Caki2 (cell line): ENCODE data around the gene GTF3C5. TPM values are rescaled to one million over a fixed set of nuclear protein-coding genes. Genes with fewer than 3 reads are reported as not detected.
"Not testable (repeated sequence)": the region's sequence is repeated elsewhere in the genome, so short reads cannot be mapped to it uniquely, and the experiment has no call there.

Experiments used
- DNase-seq: peaks from one replicate; pipeline ENCODE4 v3.0.0-alpha.2; 2015; ENCODE audit warnings: low read depth
- in situ Hi-C: cut with HindIII; loops from 2 replicates; pipeline ENCODE4 v1.10.0; 2016; ENCODE audit warnings: low sequenced_read_pairs, low pct_unique_long_range_greater_than_20kb, mixed read lengths
- total RNA-seq: library from RNA; depleted of rRNA; stranded (reverse); fragments of >200 nt; shearing (Covaris generic); gene quantifications from 2 replicates; pipeline ENCODE4 v1.2.3, GENCODE V29; 2014; ENCODE audit warnings: low replicate concordance

Gene GTF3C5
- total RNA-seq, 1 experiment from 2014 or later = 206 TPM

DNA sequence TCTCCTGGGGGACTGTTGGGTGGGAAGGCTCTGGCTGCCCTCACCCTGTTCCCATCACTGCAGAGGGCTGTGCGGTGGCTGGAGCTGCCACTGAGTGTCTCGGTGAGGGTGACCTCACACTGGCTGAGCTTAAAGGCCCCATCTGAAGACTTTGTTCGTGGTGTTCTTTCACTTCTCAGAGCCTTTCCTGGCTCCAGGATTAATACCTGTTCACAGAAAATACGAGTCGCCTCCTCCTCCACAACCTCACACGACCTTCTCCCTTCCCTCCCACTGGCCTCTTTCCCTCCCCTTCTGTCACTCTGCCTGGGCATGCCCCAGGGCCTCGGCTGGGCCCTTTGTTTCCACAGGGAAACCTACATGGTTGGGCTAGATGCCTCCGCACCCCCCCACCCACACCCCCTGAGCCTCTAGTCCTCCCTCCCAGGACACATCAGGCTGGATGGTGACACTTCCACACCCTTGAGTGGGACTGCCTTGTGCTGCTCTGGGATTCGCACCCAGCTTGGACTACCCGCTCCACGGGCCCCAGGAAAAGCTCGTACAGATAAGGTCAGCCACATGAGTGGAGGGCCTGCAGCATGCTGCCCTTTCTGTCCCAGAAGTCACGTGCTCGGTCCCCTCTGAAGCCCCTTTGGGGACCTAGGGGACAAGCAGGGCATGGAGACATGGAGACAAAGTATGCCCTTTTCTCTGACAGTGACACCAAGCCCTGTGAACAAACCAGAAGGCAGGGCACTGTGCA lies 30.4 kb downstream of the GTF3C5 start:
- in situ Hi-C loops = not testable (repeated sequence)

DNA sequence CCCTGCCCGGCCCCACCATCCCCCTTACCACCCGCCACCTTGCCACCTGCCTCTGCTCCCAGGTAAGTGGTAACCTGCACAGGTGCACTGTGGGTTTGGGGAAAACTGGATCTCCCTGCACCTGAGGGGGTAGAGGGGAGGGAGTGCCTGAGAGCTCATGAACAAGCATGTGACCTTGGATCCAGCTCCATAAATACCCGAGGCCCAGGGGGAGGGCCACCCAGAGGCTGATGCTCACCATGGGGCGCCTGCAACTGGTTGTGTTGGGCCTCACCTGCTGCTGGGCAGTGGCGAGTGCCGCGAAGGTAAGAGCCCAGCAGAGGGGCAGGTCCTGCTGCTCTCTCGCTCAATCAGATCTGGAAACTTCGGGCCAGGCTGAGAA lies 31.0 kb downstream of the GTF3C5 start, which contains the start of gene CEL:
Gene CEL (plus strand): TSS at position 218 of the 382 bp plus-strand sequence. CDS start 22 bp downstream, at position 240.
- DNase-seq, in situ Hi-C loops: not testable (repeated sequence)

More for the DNA sequence above, 30.4 kb downstream of the GTF3C5 start:
- DNase-seq = not testable (repeated sequence)

- DNase-seq, in situ Hi-C loops: not testable (repeated sequence)
These were observed 31.8 kb downstream of the GTF3C5 start for GRCh38 chr9:133062569-133062968.

DNA sequence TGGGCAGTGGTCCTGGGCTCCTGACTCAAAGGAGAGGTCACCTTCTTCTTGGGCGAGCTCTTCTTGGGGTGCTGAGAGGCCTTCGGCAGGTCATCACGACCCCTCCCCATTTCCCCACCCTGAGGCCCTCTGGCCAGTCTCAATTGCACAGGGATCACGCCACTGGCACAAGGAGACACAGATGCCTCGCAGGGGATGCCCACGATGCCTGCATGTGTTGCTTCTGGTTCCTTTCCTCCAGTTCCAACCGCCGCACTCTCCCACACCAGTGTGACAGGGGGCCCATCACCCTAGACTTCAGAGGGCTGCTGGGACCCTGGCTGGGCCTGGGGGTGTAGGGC lies 32.3 kb downstream of the GTF3C5 start:
- in situ Hi-C loops = no loop called here
- DNase-seq = no peak

DNA sequence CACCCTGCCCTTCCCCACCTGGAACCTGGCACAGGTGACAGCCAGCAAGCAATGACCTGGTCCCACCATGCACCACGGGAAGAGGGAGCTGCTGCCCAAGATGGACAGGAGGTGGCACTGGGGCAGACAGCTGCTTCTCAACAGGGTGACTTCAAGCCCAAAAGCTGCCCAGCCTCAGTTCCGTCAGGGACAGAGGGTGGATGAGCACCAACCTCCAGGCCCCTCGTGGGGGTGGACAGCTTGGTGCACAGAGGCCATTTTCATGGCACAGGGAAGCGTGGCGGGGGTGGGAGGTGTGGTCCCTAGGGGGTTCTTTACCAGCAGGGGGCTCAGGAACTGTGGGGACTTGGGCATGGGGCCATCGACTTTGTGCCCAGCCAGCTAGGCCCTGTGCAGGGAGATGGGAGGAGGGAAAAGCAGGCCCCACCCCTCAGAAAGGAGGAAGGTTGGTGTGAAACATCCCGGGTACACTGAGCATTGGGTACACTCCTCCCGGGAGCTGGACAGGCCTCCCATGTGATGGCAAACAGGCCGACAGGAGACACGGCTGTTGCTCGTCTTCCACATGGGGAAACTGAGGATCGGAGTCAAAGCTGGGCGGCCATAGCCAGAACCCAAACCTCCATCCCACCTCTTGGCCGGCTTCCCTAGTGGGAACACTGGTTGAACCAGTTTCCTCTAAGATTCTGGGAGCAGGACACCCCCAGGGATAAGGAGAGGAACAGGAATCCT lies 32.9 kb downstream of the GTF3C5 start:
- in situ Hi-C loops = no loop called here
- no peak for DNase-seq

DNA sequence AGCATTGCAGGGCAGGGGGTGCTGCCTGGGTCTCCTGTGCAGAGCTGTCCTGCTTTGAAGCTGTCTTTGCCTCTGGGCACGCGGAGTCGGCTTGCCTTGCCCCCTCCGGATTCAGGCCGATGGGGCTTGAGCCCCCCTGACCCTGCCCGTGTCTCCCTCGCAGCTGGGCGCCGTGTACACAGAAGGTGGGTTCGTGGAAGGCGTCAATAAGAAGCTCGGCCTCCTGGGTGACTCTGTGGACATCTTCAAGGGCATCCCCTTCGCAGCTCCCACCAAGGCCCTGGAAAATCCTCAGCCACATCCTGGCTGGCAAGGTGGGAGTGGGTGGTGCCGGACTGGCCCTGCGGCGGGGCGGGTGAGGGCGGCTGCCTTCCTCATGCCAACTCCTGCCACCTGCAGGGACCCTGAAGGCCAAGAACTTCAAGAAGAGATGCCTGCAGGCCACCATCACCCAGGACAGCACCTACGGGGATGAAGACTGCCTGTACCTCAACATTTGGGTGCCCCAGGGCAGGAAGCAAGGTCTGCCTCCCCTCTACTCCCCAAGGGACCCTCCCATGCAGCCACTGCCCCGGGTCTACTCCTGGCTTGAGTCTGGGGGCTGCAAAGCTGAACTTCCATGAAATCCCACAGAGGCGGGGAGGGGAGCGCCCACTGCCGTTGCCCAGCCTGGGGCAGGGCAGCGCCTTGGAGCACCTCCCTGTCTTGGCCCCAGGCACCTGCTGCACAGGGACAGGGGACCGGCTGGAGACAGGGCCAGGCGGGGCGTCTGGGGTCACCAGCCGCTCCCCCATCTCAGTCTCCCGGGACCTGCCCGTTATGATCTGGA lies 33.7 kb downstream of the GTF3C5 start:
- in situ Hi-C loops = no loop called here
- no peak for DNase-seq

- in situ Hi-C loops = no loop called here
- DNase-seq = no peak
These were observed 34.2 kb downstream of the GTF3C5 start for GRCh38 chr9:133065070-133065388.

DNA sequence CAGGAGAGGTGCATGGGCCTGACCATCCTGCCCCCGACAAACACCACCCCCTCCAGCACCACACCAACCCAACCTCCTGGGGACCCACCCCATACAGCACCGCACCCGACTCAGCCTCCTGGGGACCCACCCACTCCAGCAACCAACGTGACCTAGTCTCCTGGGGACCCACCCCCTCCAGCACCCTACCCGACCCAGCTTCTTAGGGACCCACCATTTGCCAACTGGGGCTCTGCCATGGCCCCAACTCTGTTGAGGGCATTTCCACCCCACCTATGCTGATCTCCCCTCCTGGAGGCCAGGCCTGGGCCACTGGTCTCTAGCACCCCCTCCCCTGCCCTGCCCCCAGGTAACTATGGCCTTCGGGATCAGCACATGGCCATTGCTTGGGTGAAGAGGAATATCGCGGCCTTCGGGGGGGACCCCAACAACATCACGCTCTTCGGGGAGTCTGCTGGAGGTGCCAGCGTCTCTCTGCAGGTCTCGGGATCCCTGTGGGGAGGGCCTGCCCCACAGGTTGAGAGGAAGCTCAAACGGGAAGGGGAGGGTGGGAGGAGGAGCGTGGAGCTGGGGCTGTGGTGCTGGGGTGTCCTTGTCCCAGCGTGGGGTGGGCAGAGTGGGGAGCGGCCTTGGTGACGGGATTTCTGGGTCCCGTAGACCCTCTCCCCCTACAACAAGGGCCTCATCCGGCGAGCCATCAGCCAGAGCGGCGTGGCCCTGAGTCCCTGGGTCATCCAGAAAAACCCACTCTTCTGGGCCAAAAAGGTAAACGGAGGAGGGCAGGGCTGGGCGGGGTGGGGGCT lies 35.6 kb downstream of the GTF3C5 start:
- in situ Hi-C loops = no loop called here
- DNase-seq = no peak

DNA sequence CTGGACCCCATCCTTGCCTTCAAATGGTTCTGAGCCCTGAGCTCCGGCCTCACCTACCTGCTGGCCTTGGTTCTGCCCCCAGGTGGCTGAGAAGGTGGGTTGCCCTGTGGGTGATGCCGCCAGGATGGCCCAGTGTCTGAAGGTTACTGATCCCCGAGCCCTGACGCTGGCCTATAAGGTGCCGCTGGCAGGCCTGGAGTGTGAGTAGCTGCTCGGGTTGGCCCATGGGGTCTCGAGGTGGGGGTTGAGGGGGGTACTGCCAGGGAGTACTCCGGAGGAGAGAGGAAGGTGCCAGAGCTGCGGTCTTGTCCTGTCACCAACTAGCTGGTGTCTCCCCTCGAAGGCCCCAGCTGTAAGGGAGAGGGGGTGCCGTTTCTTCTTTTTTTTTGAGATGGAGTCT lies 36.2 kb downstream of the GTF3C5 start:
- no peak for DNase-seq
- in situ Hi-C loops = no loop called here

DNA sequence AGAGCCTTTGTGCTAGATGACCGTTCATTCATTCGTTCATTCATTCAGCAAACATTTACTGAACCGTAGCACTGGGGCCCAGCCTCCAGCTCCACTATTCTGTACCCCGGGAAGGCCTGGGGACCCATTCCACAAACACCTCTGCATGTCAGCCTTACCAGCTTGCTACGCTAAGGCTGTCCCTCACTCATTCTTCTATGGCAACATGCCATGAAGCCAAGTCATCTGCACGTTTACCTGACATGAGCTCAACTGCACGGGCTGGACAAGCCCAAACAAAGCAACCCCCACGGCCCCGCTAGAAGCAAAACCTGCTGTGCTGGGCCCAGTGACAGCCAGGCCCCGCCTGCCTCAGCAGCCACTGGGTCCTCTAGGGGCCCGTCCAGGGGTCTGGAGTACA lies 37.0 kb downstream of the GTF3C5 start:
- no peak for DNase-seq
- in situ Hi-C loops = no loop called here

- in situ Hi-C loops, DNase-seq: not testable (repeated sequence)
These were observed 37.6 kb downstream of the GTF3C5 start for GRCh38 chr9:133068431-133068830.

GRCh38 chr9:133070500-133070961 lies 39.7 kb downstream of the GTF3C5 start:
- DNase-seq, in situ Hi-C loops: not testable (repeated sequence)

- DNase-seq, in situ Hi-C loops: not testable (repeated sequence)
These were observed 40.2 kb downstream of the GTF3C5 start for GRCh38 chr9:133070985-133071384.

DNA sequence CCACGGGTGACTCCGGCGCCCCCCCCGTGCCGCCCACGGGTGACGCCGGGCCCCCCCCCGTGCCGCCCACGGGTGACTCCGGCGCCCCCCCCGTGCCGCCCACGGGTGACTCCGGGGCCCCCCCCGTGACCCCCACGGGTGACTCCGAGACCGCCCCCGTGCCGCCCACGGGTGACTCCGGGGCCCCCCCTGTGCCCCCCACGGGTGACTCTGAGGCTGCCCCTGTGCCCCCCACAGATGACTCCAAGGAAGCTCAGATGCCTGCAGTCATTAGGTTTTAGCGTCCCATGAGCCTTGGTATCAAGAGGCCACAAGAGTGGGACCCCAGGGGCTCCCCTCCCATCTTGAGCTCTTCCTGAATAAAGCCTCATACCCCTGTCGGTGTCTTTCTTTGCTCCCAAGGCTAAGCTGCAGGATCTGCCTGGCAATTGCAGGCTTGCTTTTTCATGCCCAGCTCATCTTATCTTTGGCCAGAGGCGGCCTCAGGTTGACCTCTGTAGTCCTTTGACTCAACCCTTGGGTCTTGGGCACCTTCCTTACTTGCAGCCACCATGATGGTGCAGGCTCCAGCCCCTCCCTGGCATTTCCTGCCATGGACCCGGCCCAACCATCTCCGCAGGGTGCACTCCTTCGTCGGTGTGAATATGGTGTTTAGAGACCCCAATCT lies 40.8 kb downstream of the GTF3C5 start:
- in situ Hi-C loops = no loop called here

GRCh38 chr9:133072210-133072609 lies 41.4 kb downstream of the GTF3C5 start:
- not testable (repeated sequence) for DNase-seq

More for the DNA sequence above, 40.8 kb downstream of the GTF3C5 start:
- no peak for DNase-seq

GRCh38 chr9:133073086-133074014 lies 42.6 kb downstream of the GTF3C5 start:
- in situ Hi-C loops = no loop called here

More at GRCh38 chr9:133072210-133072609, 41.4 kb downstream of the GTF3C5 start:
- in situ Hi-C loops = not testable (repeated sequence)

More at GRCh38 chr9:133073086-133074014, 42.6 kb downstream of the GTF3C5 start:
- DNase-seq = no peak
